Measurements from ENCODE around the gene RBM15. TPM values are rescaled to one million over a fixed set of nuclear protein-coding genes. Genes with fewer than 3 reads are reported as not detected.

Gene RBM15
- total and polyA plus RNA-seq, 2 donors (not counting 3 experiments of a cell fraction or from before 2014, with no cell fraction given), result 8.5 to 29.5 TPM

- H3K79me2 ChIP-seq (ENCODE audit: control insufficient read depth, insufficient read depth, low read length), result no peaks in the 10 kb centered on the region
- H3K9me3 ChIP-seq (replicated peaks; ENCODE audit: control insufficient read depth, insufficient read depth, low read length), result no peaks in the 10 kb centered on the region
- ChIA-PET CTCF (interaction anchor here (3.5 kb wide), 1 partner anchor 85 kb away, joined by 22 read pairs; no protein-coding TSS in a partner anchor), POLR2A (no interaction called here)
- DNase-seq (ENCODE audit: low read depth, low spot score) (no peak), FAIRE-seq (no peak)
- H2AFZ ChIP-seq (ENCODE audit: low read depth, low read length), result no peak overlapping the region
- no peak overlapping the region for H3K27ac ChIP-seq (ENCODE audit: insufficient read depth, low read depth, low read length)
- H3K27me3 ChIP-seq (ENCODE audit: control insufficient read depth in 2 of 2, insufficient read depth in 2 of 2, low read length in 2 of 2), result peaks cover 9 to 14% of the 10 kb centered on the region in 2 experiments
- no peak overlapping the region for H3K4me2 ChIP-seq (ENCODE audit: insufficient read depth, low read length)
- BruUV-seq (replicated peaks), result no TSS peak
- no peaks in the 10 kb centered on the region for H3K36me3 ChIP-seq (ENCODE audit: control insufficient read depth in 2 of 2, extremely low read depth in 1 of 2, insufficient read depth in 2 of 2, low read length in 2 of 2)
- no peak overlapping the region for H3K4me3 ChIP-seq (replicated peaks in 1 of 3; ENCODE audit: insufficient read depth in 1 of 3, low read depth in 1 of 3, low read length in 3 of 3)
- no peaks in the 10 kb centered on the region for H3K9me1 ChIP-seq (replicated peaks; ENCODE audit: control insufficient read depth, extremely low read depth, insufficient read depth, low read length)
- H3K9ac ChIP-seq (replicated peaks; ENCODE audit: extremely low read depth, insufficient read depth, low read length), result no peak overlapping the region
- H3K4me1 ChIP-seq (ENCODE audit: control insufficient read depth, extremely low read depth, insufficient read depth, low read length), result no peaks in the 10 kb centered on the region
- dilution Hi-C loops (cut with MboI; ENCODE audit: extremely low pct_ligation_motif_present, low sequenced_read_pairs) (no loop called here), intact Hi-C loops (cut with micrococcal nuclease) (no loop called here)
- TF ChIP-seq JUN (IDR thresholded peaks at IDR 0.05; ENCODE audit: borderline replicate concordance, insufficient read depth, insufficient read length, low read depth) (no peak), GATA2 (IDR thresholded peaks at IDR 0.05; ENCODE audit: insufficient read depth, insufficient read length, low read depth, low read length) (no peak), POLR2AphosphoS5 (IDR thresholded peaks at IDR 0.05; ENCODE audit: insufficient read depth, low read depth, low read length) (no peak), POLR2A (IDR thresholded peaks at IDR 0.05; ENCODE audit: low read depth, low read length) (no peak), MYC (IDR thresholded peaks at IDR 0.05; ENCODE audit: low read depth, low read length) (no peak), FOS (IDR thresholded peaks at IDR 0.05; ENCODE audit: borderline replicate concordance, insufficient read depth, low read length) (no peak), CTCF (IDR thresholded peaks at IDR 0.05; ENCODE audit: extremely low read depth in 1 of 2, insufficient read depth in 1 of 2, low read depth in 1 of 2, low read length in 2 of 2) (no peak), EZH2 (IDR thresholded peaks at IDR 0.05; ENCODE audit: borderline replicate concordance, low read depth, low read length, severe bottlenecking) (no peak), MAX (IDR thresholded peaks at IDR 0.05; ENCODE audit: insufficient read depth, insufficient read length) (no peak)
- H4K20me1 ChIP-seq (replicated peaks; ENCODE audit: control insufficient read depth, extremely low read depth, insufficient read depth, low read length), result no peaks in the 10 kb centered on the region
These were observed 45.5 kb upstream of the RBM15 start for GRCh38 chr1:110293601-110294104.

All from endothelial cell of umbilical vein (primary cell).